HT1080 (cell line): Measurements from ENCODE around the gene TMEM176A. TPM values are rescaled to one million over a fixed set of nuclear protein-coding genes. Genes with fewer than 3 reads are reported as not detected.
"Not testable (repeated sequence)": the region's sequence is repeated elsewhere in the genome, so short reads cannot be mapped to it uniquely, and the experiment has no call there.

Source experiments
- DNase-seq: peaks from one replicate; pipeline ENCODE4 v3.0.0-alpha.2; 2015; ENCODE audit warnings: low read depth
- polyA plus RNA-seq, 2 experiments: library from polyadenylated mRNA; depleted of rRNA; stranded (reverse); fragments of >200 nt; gene quantifications; 2 replicates each; pipeline ENCODE4 v1.2.3, GENCODE V29; 2015
- total RNA-seq: library from RNA; depleted of rRNA; stranded (reverse); fragments of >200 nt; shearing (Covaris generic); gene quantifications from 2 replicates; pipeline ENCODE4 v1.2.3, GENCODE V29; 2014; rRNA removed

TMEM176A gene
- total RNA-seq, result not detected in 2 replicates
- polyA plus RNA-seq (2015; cell fraction: cytosol; rRNA removed), result not detected in 2 replicates
- not detected in 2 replicates for polyA plus RNA-seq (2015; cell fraction: nucleus; rRNA removed)

GRCh38 chr7:150800581-150801241 lies at the start of gene TMEM176A:
TSS of gene TMEM176A (plus strand) at chr7:150800769. CDS start at chr7:150801551, 782 bp downstream.
- DNase-seq, result no peak

- no peak for DNase-seq
Measured at GRCh38 chr7:150751702-150752101, 48.9 kb upstream of the TMEM176A start.

GRCh38 chr7:150753239-150753638 lies 47.3 kb upstream of the TMEM176A start:
- no peak for DNase-seq

GRCh38 chr7:150753826-150754603 lies 46.6 kb upstream of the TMEM176A start:
- peak; percentile 49 for DNase-seq

- no peak for DNase-seq
Measured at GRCh38 chr7:150754951-150755350, 45.6 kb upstream of the TMEM176A start.

GRCh38 chr7:150755473-150756099 lies 45.0 kb upstream of the TMEM176A start:
- peak; percentile 64 for DNase-seq

GRCh38 chr7:150756166-150756565 lies 44.4 kb upstream of the TMEM176A start:
- no peak for DNase-seq

- no peak for DNase-seq
Measured at GRCh38 chr7:150756858-150757257, 43.7 kb upstream of the TMEM176A start.

- no peak for DNase-seq
Measured at GRCh38 chr7:150759479-150759878, 41.1 kb upstream of the TMEM176A start.

GRCh38 chr7:150766334-150766709 lies 34.2 kb upstream of the TMEM176A start:
- no peak for DNase-seq

- no peak for DNase-seq
Measured at GRCh38 chr7:150769768-150770167, 30.8 kb upstream of the TMEM176A start.

GRCh38 chr7:150774131-150774530 lies 26.4 kb upstream of the TMEM176A start:
- not testable (repeated sequence) for DNase-seq

GRCh38 chr7:150778014-150778737 lies 22.4 kb upstream of the TMEM176A start:
- no peak for DNase-seq

GRCh38 chr7:150778738-150779301 lies 21.7 kb upstream of the TMEM176A start:
- peak; percentile 65 for DNase-seq

- DNase-seq, result no peak
Measured at GRCh38 chr7:150780292-150780691, 20.3 kb upstream of the TMEM176A start.

GRCh38 chr7:150781103-150781502 lies 19.5 kb upstream of the TMEM176A start:
- DNase-seq, result no peak

- DNase-seq, result no peak
Measured at GRCh38 chr7:150781961-150782360, 18.6 kb upstream of the TMEM176A start.

GRCh38 chr7:150784120-150784736 lies 16.3 kb upstream of the TMEM176A start:
- no peak for DNase-seq

GRCh38 chr7:150784954-150785353 lies 15.6 kb upstream of the TMEM176A start:
- peak; percentile 11 for DNase-seq
